Globus pallidus (tissue), 1 donor: ENCODE results near the gene ATAD1.

ENCODE experiments used
- DNase-seq: peaks from one replicate; pipeline ENCODE4 v3.0.0-alpha.2; 2015; ENCODE audit warnings: low spot score

ATAD1 gene

DNA sequence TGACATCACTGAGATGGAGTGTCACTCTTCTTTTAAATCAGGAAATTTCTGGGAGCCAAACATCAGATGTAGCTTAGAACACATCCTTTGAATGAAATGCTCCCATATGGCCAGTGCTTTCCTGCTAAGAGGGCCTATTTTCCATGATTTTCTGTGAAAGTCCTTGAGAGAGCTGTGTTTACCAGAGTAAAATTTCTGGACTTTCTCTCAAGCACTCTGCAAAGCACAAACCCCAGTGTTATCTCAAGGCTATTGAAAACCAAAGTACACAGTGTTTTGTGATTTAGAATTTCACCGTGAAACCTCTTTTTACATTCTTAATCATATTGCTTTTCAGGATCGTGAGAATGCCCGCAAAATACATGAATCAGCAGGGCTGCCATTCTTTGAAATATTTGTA is 104.3 kb downstream of the ATAD1 start:
- no peak for DNase-seq

DNA sequence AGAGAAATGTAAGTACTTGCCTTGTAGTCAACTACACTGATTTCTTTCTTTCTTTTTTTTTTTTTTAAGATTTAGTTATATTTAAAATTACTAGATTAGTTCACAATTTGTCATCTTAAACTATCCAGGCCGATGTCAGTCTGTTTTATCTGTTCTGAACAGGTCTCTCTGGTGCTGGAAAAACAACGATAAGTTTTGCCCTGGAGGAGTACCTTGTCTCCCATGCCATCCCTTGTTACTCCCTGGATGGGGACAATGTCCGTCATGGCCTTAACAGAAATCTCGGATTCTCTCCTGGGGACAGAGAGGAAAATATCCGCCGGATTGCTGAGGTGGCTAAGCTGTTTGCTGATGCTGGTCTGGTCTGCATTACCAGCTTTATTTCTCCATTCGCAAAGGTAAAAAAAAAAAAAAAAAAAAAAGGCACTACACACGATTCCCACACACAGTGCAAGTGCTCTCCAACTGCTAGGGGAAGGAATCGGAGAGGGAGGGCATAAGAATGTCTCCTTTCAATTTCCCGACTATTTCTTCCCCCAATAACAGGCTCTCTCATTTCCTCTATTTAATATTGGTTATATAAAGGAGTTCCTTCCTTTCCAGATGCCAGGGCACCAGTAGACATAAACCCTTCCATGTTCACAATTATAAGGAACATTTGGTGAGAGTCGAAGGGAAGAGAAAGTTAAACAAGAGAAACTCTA is 105.0 kb downstream of the ATAD1 start:
- no peak for DNase-seq

DNA sequence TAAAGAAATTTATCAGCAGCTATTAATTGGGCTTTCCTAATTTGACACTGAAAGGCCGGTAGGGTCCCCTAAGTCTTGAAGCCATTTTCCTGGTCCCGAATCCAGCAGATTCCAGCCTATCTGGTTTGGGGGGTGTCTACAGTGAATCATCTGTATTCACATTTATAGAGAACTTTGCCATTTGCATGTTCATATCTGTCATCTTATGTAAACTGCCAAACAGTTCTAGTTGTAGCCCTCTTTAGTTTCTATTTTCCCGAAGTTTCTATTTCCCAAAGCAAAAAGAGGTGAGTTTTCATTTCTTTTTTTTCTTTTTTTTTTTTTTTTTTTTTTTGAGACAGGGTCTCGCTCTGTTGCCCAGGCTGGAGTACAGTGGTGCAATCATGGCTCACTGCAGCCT is 110.8 kb downstream of the ATAD1 start:
- no peak for DNase-seq

DNA sequence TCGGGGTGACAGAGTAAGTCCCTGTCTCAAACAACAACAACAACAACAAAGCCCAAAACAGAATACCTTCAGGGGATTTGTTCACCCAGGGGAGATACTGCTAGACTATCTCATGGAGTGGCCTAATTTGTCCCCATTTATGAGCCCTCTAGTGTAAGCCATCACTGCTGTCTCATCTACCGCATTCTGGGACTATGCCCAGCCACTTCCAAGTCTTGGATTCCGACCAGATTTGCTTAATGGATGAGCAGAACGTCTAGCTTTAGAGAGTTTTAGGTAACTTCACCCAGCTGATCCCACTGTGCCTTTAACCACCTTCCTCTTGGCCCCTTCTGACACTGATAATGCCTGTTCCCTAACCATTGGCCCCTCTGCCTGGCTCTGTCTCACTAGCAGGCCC is 111.3 kb downstream of the ATAD1 start:
- no peak for DNase-seq

DNA sequence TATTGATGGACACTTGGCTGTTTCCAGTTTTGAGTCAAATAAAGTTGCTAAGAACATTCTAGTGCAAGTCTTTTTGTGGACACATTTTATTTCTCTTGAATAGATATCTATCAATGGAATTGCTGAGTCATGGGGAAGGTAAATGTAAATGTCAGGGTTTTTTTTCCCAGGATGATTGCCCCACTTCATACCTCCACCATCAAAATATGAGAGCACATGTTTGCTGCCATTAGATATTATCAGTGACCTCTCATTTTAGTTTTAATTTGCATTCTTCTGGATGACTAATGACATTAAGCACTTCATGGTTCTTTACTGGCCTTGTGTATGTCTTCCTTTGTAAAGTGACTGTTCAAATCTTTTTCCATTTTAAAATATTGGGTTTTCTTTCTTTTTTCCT is 112.7 kb downstream of the ATAD1 start:
- DNase-seq, result no peak

DNA sequence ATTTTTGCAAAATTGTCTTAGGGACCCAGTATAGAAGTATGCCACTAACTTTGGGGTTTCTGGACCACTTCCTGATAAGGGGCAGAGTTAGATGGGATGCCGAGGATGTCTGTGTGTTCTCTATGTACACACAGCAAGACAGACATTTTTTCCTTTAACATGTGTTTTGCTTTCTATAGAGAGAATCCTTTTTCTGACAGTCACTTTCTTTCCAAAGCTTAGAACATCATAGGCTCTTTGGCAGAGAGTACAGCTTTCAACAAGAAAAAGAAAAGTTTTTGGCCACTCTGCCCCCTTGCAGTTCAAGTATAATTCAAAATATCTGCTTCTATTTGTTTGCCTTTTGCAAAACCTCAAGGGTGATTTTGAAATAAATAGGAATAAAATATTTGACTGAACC is 114.3 kb downstream of the ATAD1 start:
- DNase-seq, result no peak

DNA sequence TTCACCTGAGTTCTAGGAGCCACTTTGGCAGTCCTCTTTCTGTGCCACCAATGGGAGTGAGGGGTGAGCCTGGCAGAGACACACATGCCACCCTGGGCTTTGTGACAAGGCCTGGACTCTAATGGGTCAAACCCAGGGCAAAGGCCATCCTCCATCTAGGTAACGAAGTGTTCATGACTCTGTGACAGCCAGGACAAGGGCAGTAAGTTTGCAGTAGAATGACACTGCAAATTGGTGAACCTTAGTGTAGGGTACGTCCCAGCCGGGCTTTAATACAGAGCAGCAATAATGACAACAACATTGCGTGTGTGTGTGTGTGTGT is 115.1 kb downstream of the ATAD1 start:
- no peak for DNase-seq

DNA sequence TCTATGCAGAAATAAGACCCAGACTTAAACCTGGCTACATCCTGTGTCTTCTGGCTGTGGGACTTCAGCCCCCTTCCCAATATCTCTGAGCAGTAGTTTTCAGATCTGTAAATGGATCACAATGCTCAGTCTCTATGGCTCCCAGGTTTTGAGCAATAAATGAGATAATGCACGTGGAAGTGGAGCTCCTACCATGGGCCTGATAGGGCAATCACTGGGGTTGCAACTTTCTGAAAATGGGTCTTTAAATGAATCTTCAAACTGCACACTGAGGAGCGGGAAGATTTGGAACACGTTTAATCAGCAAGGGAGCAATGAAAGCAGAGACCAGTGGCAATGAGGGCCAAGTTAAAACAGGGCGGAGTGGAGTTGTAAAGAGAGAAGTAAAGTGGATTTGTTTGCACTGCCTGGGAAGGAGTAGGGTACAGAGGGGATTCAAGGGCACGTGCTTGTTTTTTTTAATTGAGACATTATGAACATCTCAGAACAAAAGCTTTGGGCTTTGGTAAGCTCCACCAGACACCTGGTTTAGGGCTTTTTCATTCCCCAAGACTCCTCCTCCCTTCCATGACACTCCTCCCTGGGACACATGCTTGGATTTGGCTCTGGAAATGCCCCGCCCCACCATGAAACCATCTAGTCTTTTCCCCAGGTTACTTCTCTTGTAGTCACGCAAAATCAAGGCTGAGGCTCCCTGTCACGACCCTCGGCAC is 115.6 kb downstream of the ATAD1 start:
- no peak for DNase-seq
